Keratinocyte (primary cell): ENCODE measurements around the gene WNT16.

Source experiments
- EZH2 ChIP-seq: IDR thresholded peaks from one replicate; pipeline ENCODE4 v1.6.1; 2012; ENCODE audit warnings: inconsistent platforms, mild to moderate bottlenecking, low read length, moderate library complexity
- TF ChIP-seq, protein P1 (sequence below), 3 experiments: IDR thresholded peaks in 1 of 3; conservative IDR thresholded peaks in 1 of 3; optimal IDR thresholded peaks in 1 of 3; 2 replicates in 2 of 3; 3 replicates in 1 of 3; pipeline versions ENCODE3 to v1.5.1; 2011; ENCODE audit warnings: low read length in 3 of 3, mild to moderate bottlenecking in 3 of 3, moderate library complexity in 2 of 3, control low read depth in 1 of 3, inconsistent platforms in 1 of 3; ENCODE audit not compliant: insufficient read depth in 2 of 3; ENCODE audit errors: extremely low read depth in 1 of 3

DNA sequence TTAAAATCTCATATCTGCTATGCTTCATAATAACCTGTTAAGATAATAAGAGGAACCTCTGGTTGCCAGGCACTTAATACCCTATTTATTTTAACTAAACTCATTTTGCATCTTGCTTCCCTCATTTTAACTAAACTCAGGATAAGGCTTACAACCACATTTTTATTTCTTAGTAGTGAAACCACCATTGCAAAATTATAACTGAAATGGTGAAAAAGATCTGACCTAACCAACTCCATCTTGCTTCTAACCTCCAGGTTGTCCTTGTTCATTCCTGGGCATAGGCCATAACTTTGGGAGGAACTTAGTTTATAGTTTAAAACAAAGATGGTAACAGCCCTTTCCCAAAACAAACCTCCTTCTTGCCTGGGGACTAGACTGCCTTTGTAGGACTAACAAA, 61.3 kb downstream of the WNT16 start:
- TF ChIP-seq, protein P1, sequence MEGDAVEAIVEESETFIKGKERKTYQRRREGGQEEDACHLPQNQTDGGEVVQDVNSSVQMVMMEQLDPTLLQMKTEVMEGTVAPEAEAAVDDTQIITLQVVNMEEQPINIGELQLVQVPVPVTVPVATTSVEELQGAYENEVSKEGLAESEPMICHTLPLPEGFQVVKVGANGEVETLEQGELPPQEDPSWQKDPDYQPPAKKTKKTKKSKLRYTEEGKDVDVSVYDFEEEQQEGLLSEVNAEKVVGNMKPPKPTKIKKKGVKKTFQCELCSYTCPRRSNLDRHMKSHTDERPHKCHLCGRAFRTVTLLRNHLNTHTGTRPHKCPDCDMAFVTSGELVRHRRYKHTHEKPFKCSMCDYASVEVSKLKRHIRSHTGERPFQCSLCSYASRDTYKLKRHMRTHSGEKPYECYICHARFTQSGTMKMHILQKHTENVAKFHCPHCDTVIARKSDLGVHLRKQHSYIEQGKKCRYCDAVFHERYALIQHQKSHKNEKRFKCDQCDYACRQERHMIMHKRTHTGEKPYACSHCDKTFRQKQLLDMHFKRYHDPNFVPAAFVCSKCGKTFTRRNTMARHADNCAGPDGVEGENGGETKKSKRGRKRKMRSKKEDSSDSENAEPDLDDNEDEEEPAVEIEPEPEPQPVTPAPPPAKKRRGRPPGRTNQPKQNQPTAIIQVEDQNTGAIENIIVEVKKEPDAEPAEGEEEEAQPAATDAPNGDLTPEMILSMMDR (optimal IDR thresholded peaks at IDR 0.05 in 1 of 3, IDR thresholded peaks at IDR 0.05 in 1 of 3, conservative IDR thresholded peaks at IDR 0.05 in 1 of 3; ENCODE audit: extremely low read depth in 1 of 3, insufficient read depth in 2 of 3, low read length in 3 of 3) = no peak
- no peak for TF ChIP-seq EZH2
